Neural progenitor cell (in vitro differentiated cells): Measurements from ENCODE around the gene CFAP53.

ENCODE experiments used
- EZH2 ChIP-seq: fragments of 200-600 bp; sonication (generic); IDR thresholded peaks from 2 replicates; pipeline ENCODE4 v1.6.1; 2017; ENCODE audit warnings: antibody characterized with exemption, mild to moderate bottlenecking, moderate library complexity
- EZH2phosphoT487 ChIP-seq: fragments of 200-600 bp; sonication (generic); IDR thresholded peaks from 2 replicates; pipeline ENCODE4 v1.6.1; 2017; ENCODE audit warnings: antibody characterized with exemption
- TF ChIP-seq, protein P1 (sequence below): fragments of 200-600 bp; sonication (generic); IDR thresholded peaks from 2 replicates; pipeline ENCODE4 v1.5.1; 2017; ENCODE audit warnings: antibody characterized with exemption, mild to moderate bottlenecking

DNA sequence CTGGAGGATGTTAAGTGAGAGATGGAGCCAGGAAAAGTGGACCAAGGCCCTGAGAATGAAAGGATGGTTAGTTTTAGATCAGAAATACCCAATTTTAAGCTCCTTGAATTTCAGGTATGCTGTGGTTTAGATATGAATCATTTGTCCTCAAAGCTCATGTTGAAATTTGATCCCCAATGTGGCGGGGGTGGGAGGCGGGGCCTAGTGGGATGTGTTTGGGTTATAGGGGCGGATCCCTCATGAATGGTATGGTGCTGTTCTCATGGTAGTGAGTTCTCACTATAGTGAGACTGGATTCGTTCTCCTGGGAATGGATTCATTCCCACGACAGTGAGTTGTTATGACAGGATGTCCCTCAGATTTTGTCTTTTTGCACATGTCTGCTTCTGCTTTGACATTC, 82.7 kb downstream of the CFAP53 start:
- TF ChIP-seq, protein P1, sequence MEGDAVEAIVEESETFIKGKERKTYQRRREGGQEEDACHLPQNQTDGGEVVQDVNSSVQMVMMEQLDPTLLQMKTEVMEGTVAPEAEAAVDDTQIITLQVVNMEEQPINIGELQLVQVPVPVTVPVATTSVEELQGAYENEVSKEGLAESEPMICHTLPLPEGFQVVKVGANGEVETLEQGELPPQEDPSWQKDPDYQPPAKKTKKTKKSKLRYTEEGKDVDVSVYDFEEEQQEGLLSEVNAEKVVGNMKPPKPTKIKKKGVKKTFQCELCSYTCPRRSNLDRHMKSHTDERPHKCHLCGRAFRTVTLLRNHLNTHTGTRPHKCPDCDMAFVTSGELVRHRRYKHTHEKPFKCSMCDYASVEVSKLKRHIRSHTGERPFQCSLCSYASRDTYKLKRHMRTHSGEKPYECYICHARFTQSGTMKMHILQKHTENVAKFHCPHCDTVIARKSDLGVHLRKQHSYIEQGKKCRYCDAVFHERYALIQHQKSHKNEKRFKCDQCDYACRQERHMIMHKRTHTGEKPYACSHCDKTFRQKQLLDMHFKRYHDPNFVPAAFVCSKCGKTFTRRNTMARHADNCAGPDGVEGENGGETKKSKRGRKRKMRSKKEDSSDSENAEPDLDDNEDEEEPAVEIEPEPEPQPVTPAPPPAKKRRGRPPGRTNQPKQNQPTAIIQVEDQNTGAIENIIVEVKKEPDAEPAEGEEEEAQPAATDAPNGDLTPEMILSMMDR = no peak
- TF ChIP-seq EZH2 = no peak
- TF ChIP-seq EZH2phosphoT487 = no peak
